GM10248 (cell line): ENCODE data around the gene LRBA.

Experiments
- CTCF ChIA-PET: fragments of 300-600 bp; sonication (Branson Sonifier 250); formaldehyde crosslinking; extraction: SDS; loops from one replicate; lab custom pipeline; 2021; ENCODE audit warnings: antibody characterized with exemption; lab: Yijun Ruan, JAX
- POLR2A ChIA-PET: fragments of 350-650 bp; sonication (Branson Sonifier 250); formaldehyde crosslinking; extraction: SDS; loops from one replicate; lab custom pipeline; 2020; ENCODE audit warnings: antibody characterized with exemption; lab: Yijun Ruan, JAX
- DNase-seq: peaks from one replicate; pipeline ENCODE4 v3.0.0; 2012; ENCODE audit errors: extremely low spot score
- CTCF ChIP-seq: IDR thresholded peaks from 2 replicates; pipeline ENCODE4 v1.5.1; 2012; ENCODE audit warnings: mild to moderate bottlenecking, low read depth; ENCODE audit errors: extremely low read depth, missing control alignments, control extremely low read depth

Gene LRBA

GRCh38 chr4:150978738-150979575, 36.1 kb downstream of the LRBA start:
- CTCF ChIA-PET: interaction anchor here (0.9 to 1.1 kb wide), 2 partner anchors 10 to 91 kb away, joined by 3 to 4 read pairs; no protein-coding TSS in a partner anchor
- POLR2A ChIA-PET: no interaction called here
- no peak for DNase-seq
- no peak for TF ChIP-seq CTCF

GRCh38 chr4:150976478-150977118, 38.5 kb downstream of the LRBA start:
- no peak for TF ChIP-seq CTCF
- ChIA-PET POLR2A (no interaction called here), CTCF (interaction anchor here (1.0 kb wide), 2 partner anchors 8 to 11 kb away, joined by 3 read pairs; no protein-coding TSS in a partner anchor)
- DNase-seq: no peak

- POLR2A ChIA-PET: interaction anchor here (0.9 kb wide), 1 partner anchor 29 kb away, joined by 4 read pairs; no protein-coding TSS in a partner anchor
- DNase-seq: no peak
- no peak for TF ChIP-seq CTCF
- CTCF ChIA-PET: interaction anchor here (0.9 to 1.3 kb wide), 4 partner anchors 10 to 108 kb away, joined by 3 to 6 read pairs (median 4); no protein-coding TSS in a partner anchor
These were observed 40.3 kb downstream of the LRBA start for GRCh38 chr4:150974750-150975149.

- no peak for TF ChIP-seq CTCF
- DNase-seq: no peak
- POLR2A ChIA-PET: interaction anchor here (0.9 kb wide), 1 partner anchor 30 kb away, joined by 4 read pairs; no protein-coding TSS in a partner anchor
- CTCF ChIA-PET: interaction anchor here (0.9 to 1.6 kb wide), 5 partner anchors 9 to 107 kb away, joined by 3 to 6 read pairs (median 4); partner anchors contain the start of gene LRBA
These were observed 40.8 kb downstream of the LRBA start for GRCh38 chr4:150974252-150974640.

GRCh38 chr4:150973626-150974251, 41.3 kb downstream of the LRBA start:
- CTCF ChIA-PET: interaction anchor here (1.6 kb wide), 1 partner anchor 41 kb away, joined by 4 read pairs; the partner anchor contains the start of gene LRBA
- DNase-seq: no peak
- POLR2A ChIA-PET: no interaction called here
- TF ChIP-seq CTCF: no peak

GRCh38 chr4:150972592-150972991, 42.5 kb downstream of the LRBA start:
- ChIA-PET POLR2A (no interaction called here), CTCF (interaction anchor here (1.6 to 2.5 kb wide), 2 partner anchors 9 to 11 kb away, joined by 5 to 9 read pairs; no protein-coding TSS in a partner anchor)
- TF ChIP-seq CTCF: no peak
- no peak for DNase-seq
